Heart left ventricle (tissue), 16 donors: Measurements from ENCODE around the gene RASGEF1B. TPM values are rescaled to one million over a fixed set of nuclear protein-coding genes. Genes with fewer than 3 reads are reported as not detected.

Experiments
- ATAC-seq, 4 donors: fragments of 200-7000 bp; cut with Tn5 transposase; one replicate each; pipeline ENCODE4 v1.9.1; 2020 to 2022; ENCODE audit warnings: moderate library complexity in 4 of 4, mild to moderate bottlenecking in 3 of 4, moderate number of reproducible peaks in 1 of 4
- DNase-seq, 5 donors: peaks; one replicate each; pipeline ENCODE4 v3.0.0-alpha.2; 2020
- H3K27ac ChIP-seq, 12 donors: fragments of 200-600 bp; sonication (generic) in 4 of 12; one replicate each; pipeline versions ENCODE4 v1.5.0 to v1.8.0; 2016 to 2022; ENCODE audit warnings: mild to moderate bottlenecking in 2 of 12
- H3K27me3 ChIP-seq, 9 donors: fragments of 200-600 bp; sonication (generic) in 2 of 9; one replicate each; pipeline versions ENCODE4 v1.5.1 to v1.8.0; 2016 to 2022; ENCODE audit warnings: mild to moderate bottlenecking in 3 of 9
- H3K36me3 ChIP-seq, 9 donors: fragments of 200-600 bp; sonication (generic) in 2 of 9; one replicate each; pipeline versions ENCODE4 v1.5.0 to v1.8.0; 2018 to 2022; ENCODE audit warnings: mild to moderate bottlenecking in 2 of 9
- H3K4me1 ChIP-seq, 12 donors: fragments of 200-600 bp; sonication (generic) in 4 of 12; one replicate each; pipeline versions ENCODE4 v1.5.0 to v1.8.0; 2016 to 2022; ENCODE audit warnings: mild to moderate bottlenecking in 3 of 12
- H3K4me3 ChIP-seq, 12 donors: fragments of 200-600 bp; sonication (generic) in 4 of 12; one replicate each; pipeline versions ENCODE4 v1.5.0 to v1.8.0; 2017 to 2022; ENCODE audit warnings: mild to moderate bottlenecking in 9 of 12, moderate library complexity in 4 of 12
- H3K9me3 ChIP-seq, 12 donors: fragments of 200-600 bp; sonication (generic) in 4 of 12; one replicate each; pipeline versions ENCODE4 v1.5.0 to v1.8.0; 2016 to 2022; ENCODE audit warnings: mild to moderate bottlenecking in 1 of 12
- POLR2A ChIP-seq, 2 donors: fragments of 450-650 bp; IDR thresholded peaks; one replicate each; pipeline ENCODE4 v1.6.1; 2017; ENCODE audit warnings: antibody characterized with exemption in 2 of 2, mild to moderate bottlenecking in 2 of 2, moderate library complexity in 2 of 2
- WGBS, 4 donors: extraction: QIAGEN DNeasy Blood & Tissue Kit in 2 of 4; methylation state at CpG; one replicate each; pipeline versions ENCODE4 v1.1.5 to v1.1.7; 2013 to 2018; 5-methylcytosine and 5-hydroxymethylcytosine counted together
- intact Hi-C, 10 donors: fragments of 100-400 bp; cut with DNase I; formaldehyde crosslinking; loops; one replicate each; pipeline versions ENCODE4 v1.11.1 to v1.14.2; 2022
- long read RNA-seq, 3 donors: library from polyadenylated mRNA; unstranded; transcript quantifications; one replicate each; pipeline ENCODE4 v2.0.0, GENCODE V29; 2020 to 2021
- polyA plus RNA-seq, 2 donors: library from polyadenylated mRNA; stranded (reverse); fragments of 200-250 nt; gene quantifications; one replicate each; pipeline ENCODE4 v1.2.3, GENCODE V29; 2013
- total RNA-seq, 9 donors: library from RNA; depleted of rRNA in 2 of 9; stranded (reverse); fragments of >200 nt in 2 of 9; fragmentation: NEBNext Ultra II Directional in 3 of 9; extraction: Animal tissue kit (Norgen Biotek cat#: 25700) in 3 of 9; gene quantifications; one replicate each; pipeline versions ENCODE4 v1.1.0 to v1.2.4, GENCODE V29; 2016 to 2023
- TF ChIP-seq, protein P1 (sequence below), 12 donors: fragments of 200-600 bp; sonication (generic) in 4 of 12; IDR thresholded peaks; one replicate each; pipeline versions ENCODE4 v1.5.0 to v1.8.0; 2018 to 2022; ENCODE audit warnings: antibody characterized with exemption in 12 of 12, mild to moderate bottlenecking in 5 of 12
- donor health status: ischemic (EF 13 %, LVEDD 7.1; RV severe dilation, severe dysfunction).
- donor health status: healthy with polysubstance abuse.
- donor health status: DM: no; HTN: yes; CAD: no.
- donor health status: DM: no; HTN: no; CAD: no.
- donor health status: ischemic (EF 25% LVEDD 6.9; RV normal size, moderate dysfunction).
- donor health status: ischemic (EF 25% LVEDD 5.7; RV mildly dilated, moderate dysfunction).
- donor health status: healthy.
- donor health status: DM: yes; HTN: yes; CAD: no.
- donor health status: ischemic (EF 35%, LVEDD 5.7; RV mildly dilated, moderate dysfunction).
- donor health status: nonischemic (EF 11% LVEDD 7.7; RV severe dilation, severe dysfunction).
- donor health status: DM: yes; HTN: yes; CAD: no.
- donor health status: PGD.
- donor health status: ischemic (EF 29% LVEDD 5.4; RV normal size, mild dysfunction).
- donor health status: nonischemic (EF 23%, LVEDD 6.1; RV moderate dilation, normal function).

The RASGEF1B gene
- total RNA-seq (10 to 100 TPM in 1 of 9 donors, 1 to 10 TPM in 8; 1.8 to 11.9 (median 3.2) TPM), polyA plus RNA-seq (1 to 10 TPM; 1.5 to 2.5 TPM)
- long read RNA-seq, donor 1, partial matches to known transcripts: 0 of 5 reads
- long read RNA-seq, donor 1, other reads (novel, unspliced or antisense): 3 of 5 reads
- long read RNA-seq, donor 2, partial matches to known transcripts: 0 of 1 reads
- long read RNA-seq, donor 2, other reads (novel, unspliced or antisense): 0 of 1 reads
- long read RNA-seq, donor 3, partial matches to known transcripts: 0 of 1 reads
- long read RNA-seq, donor 3, other reads (novel, unspliced or antisense): 0 of 1 reads

DNA sequence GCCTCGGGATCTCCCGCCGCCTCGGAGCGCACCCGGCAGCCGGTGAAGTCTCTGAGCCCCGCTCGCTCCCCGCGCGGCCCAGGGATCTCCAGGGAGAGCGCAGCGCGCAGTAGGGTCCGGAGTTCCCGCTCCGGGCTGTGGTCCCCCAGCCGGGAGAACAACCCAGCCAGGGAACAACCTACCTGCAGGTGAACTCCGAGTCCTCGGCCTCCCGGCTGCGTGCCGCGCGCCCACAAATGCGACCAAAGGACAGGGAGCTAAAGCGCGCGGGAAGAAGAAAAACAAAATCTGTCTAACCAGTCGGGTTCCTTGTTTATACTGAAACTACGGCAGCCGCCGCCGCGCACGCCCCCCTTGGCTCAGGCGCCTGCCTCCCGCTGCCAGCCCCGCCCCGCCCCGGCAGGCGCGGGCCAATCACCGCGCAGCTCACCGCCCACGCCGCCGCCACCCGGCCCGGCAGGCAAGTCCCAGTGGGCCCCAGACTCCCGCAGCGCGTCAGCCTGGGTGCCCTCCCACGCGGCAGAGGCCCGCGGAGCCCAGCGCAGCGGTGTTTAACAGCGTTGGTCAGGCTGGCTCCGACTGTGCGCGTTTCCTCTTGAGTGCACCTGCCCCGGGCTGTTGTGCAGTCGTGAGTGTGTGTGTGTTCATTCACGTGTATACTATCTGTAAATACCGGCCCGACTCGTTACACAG lies at the start of gene RASGEF1B:
Gene RASGEF1B (minus strand): TSS at position 320 of the 693 bp plus-strand sequence. CDS start 12,399 bp downstream, outside the sequence.
- 0 to 1% (median 0%) methylated on average over 21 to 71 of the region's 71 CpGs for WGBS, 4 donors
- no peaks in the 10 kb centered on the region for H3K9me3 ChIP-seq
- peaks cover 0 to 46% (median 21%) of the 10 kb centered on the region in 12 donors for H3K4me1 ChIP-seq
- no peaks in the 10 kb centered on the region for H3K27me3 ChIP-seq
- DNase-seq (peak; percentile 91 to 95 (median 92)), ATAC-seq (peak; percentile 93 to 99 (median 98))
- peak within 1 kb of the TSS; percentile 62 to 94 (median 86) for H3K27ac ChIP-seq
- no peaks in the 10 kb centered on the region for H3K36me3 ChIP-seq
- peak within 1 kb of the TSS; percentile 70 to 96 (median 87) for H3K4me3 ChIP-seq
- peak in 1 of 2 donors; percentile 72 for TF ChIP-seq POLR2A (IDR thresholded peaks at IDR 0.05)
- TF ChIP-seq, protein P1, sequence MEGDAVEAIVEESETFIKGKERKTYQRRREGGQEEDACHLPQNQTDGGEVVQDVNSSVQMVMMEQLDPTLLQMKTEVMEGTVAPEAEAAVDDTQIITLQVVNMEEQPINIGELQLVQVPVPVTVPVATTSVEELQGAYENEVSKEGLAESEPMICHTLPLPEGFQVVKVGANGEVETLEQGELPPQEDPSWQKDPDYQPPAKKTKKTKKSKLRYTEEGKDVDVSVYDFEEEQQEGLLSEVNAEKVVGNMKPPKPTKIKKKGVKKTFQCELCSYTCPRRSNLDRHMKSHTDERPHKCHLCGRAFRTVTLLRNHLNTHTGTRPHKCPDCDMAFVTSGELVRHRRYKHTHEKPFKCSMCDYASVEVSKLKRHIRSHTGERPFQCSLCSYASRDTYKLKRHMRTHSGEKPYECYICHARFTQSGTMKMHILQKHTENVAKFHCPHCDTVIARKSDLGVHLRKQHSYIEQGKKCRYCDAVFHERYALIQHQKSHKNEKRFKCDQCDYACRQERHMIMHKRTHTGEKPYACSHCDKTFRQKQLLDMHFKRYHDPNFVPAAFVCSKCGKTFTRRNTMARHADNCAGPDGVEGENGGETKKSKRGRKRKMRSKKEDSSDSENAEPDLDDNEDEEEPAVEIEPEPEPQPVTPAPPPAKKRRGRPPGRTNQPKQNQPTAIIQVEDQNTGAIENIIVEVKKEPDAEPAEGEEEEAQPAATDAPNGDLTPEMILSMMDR (IDR thresholded peaks at IDR 0.05): peak in 1 of 12 donors; percentile 5
- intact Hi-C loops: loop anchor here in 4 of 10 donors (2.0 to 10.0 kb wide), 6 partner anchors 93 to 373 kb away; no protein-coding TSS in a partner anchor

DNA sequence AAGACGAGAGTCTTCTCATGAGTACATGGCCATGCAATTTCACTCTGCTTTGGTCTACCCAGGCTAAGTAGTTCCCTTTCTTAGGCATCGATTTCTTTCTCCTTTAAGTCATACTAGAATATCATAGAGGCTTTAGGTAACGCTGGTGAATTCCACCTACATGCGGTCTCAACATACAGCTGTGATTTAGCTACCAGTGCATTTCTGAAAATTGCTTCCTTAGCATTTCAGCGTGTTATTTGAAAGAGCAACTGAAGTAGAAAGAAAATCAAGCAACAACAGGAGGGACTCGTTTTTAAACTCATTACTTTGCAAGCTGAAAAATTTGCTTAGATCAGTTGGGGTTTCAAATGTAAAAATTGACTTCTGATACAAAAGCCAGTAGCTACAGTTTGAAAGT lies 48.1 kb upstream of the RASGEF1B start:
- Histone ChIP-seq H3K4me1 (no peaks in the 10 kb centered on the region), H3K27ac (no peak overlapping the region), H3K27me3 (no peaks in the 10 kb centered on the region), H3K9me3 (no peaks in the 10 kb centered on the region), H3K36me3 (no peaks in the 10 kb centered on the region), H3K4me3 (no peak overlapping the region)
- intact Hi-C loops: no loop called here
- TF ChIP-seq, protein P1 (IDR thresholded peaks at IDR 0.05): no peak
- TF ChIP-seq POLR2A (IDR thresholded peaks at IDR 0.05): no peak
- DNase-seq: no peak
- no peak for ATAC-seq
- whole genome bisulfite sequencing, 4 donors: 84 to 92% (median 87%) methylated on average over 6 of the region's 6 CpGs

DNA sequence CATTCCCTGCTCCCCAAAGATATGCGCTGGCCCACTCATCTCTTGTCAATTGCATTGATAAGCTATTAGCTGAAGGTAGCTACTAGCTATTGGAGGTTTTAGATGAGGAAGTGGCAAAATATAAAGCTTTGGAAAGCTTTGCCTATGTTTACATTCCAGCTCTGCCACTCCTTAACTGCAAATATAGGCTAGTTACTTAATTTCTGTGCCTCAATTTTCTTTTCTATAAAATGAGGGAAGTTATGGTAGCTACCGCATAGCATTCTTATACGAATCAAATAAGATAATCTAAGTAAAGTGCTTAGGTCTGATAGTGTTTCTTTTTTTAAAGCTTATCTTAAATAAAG lies 47.7 kb upstream of the RASGEF1B start:
- Histone ChIP-seq H3K27ac (no peak overlapping the region), H3K36me3 (no peaks in the 10 kb centered on the region), H3K27me3 (no peaks in the 10 kb centered on the region), H3K4me1 (no peaks in the 10 kb centered on the region), H3K4me3 (no peak overlapping the region), H3K9me3 (no peaks in the 10 kb centered on the region)
- intact Hi-C loops: no loop called here
- ATAC-seq: no peak
- TF ChIP-seq POLR2A (IDR thresholded peaks at IDR 0.05): no peak
- TF ChIP-seq, protein P1 (IDR thresholded peaks at IDR 0.05): no peak
- no peak for DNase-seq
- 96 to 99% (median 97%) methylated on average over 3 of the region's 3 CpGs for WGBS, 4 donors

GRCh38 chr4:81518762-81519426 lies 47.2 kb upstream of the RASGEF1B start:
- Histone ChIP-seq H3K27me3 (no peaks in the 10 kb centered on the region), H3K4me3 (no peak overlapping the region), H3K9me3 (no peaks in the 10 kb centered on the region), H3K36me3 (no peaks in the 10 kb centered on the region), H3K27ac (no peak overlapping the region), H3K4me1 (no peaks in the 10 kb centered on the region)
- intact Hi-C loops: no loop called here
- WGBS, 4 donors: 68 to 82% (median 73%) methylated on average over 6 of the region's 6 CpGs
- DNase-seq (no peak), ATAC-seq (no peak)
- TF ChIP-seq POLR2A (IDR thresholded peaks at IDR 0.05): no peak
- TF ChIP-seq, protein P1 (IDR thresholded peaks at IDR 0.05): no peak
